Stimulated activated naive CD8-positive, alpha-beta T cell treated with anti-CD3 and anti-CD28 coated beads, Interleukin-15, amount 100 ng/mL, for 72 hours (primary cell): ENCODE measurements around the gene ARHGAP9.

ENCODE experiments used
- ATAC-seq: fragments of 150-1000 bp; cut with Tn5 transposase; 2 replicates; pipeline ENCODE4 v1.10.0; 2021; ENCODE audit warnings: mild to moderate bottlenecking, moderate library complexity
- DNase-seq, 2 donors: peaks; one replicate each; pipeline ENCODE4 v3.0.0; 2021 to 2022
- H3K27ac Mint-ChIP-seq, 2 donors: one replicate each; pipeline ENCODE4 v1.8.0; 2022; ENCODE audit warnings: mild to moderate bottlenecking in 2 of 2, mixed read lengths in 2 of 2, moderate library complexity in 2 of 2
- H3K27me3 Mint-ChIP-seq: one replicate; pipeline ENCODE4 v1.8.0; 2022; ENCODE audit warnings: mixed read lengths
- H3K4me1 Mint-ChIP-seq: one replicate; pipeline ENCODE4 v1.8.0; 2022; ENCODE audit warnings: mild to moderate bottlenecking, mixed read lengths
- H3K4me3 Mint-ChIP-seq, 2 donors: one replicate each; pipeline ENCODE4 v1.8.0; 2022; ENCODE audit warnings: mild to moderate bottlenecking in 2 of 2, mixed read lengths in 2 of 2, moderate library complexity in 1 of 2
- H3K9me3 Mint-ChIP-seq, 2 donors: one replicate each; pipeline ENCODE4 v1.8.0; 2022; ENCODE audit warnings: mixed read lengths in 2 of 2

The ARHGAP9 gene

GRCh38 chr12:57488402-57489156, 8.9 kb upstream of the ARHGAP9 start:
- no peaks in the 10 kb centered on the region for H3K9me3 Mint-ChIP-seq
- DNase-seq (no peak), ATAC-seq (no peak)
- no peaks in the 10 kb centered on the region for H3K27me3 Mint-ChIP-seq
- H3K4me1 Mint-ChIP-seq, result peaks cover 52% of the 10 kb centered on the region
- peak overlapping the region; percentile 84 to 99 for H3K4me3 Mint-ChIP-seq
- peak overlapping the region; percentile 99 to 100 for H3K27ac Mint-ChIP-seq

- Mint-ChIP-seq H3K9me3 (no peaks in the 10 kb centered on the region), H3K27me3 (no peaks in the 10 kb centered on the region), H3K4me1 (peaks cover 57% of the 10 kb centered on the region), H3K4me3 (peak within 1 kb of the TSS; percentile 84 to 99), H3K27ac (peak within 1 kb of the TSS; percentile 99 to 100)
- DNase-seq (peak; percentile 90 to 95), ATAC-seq (peak; percentile 98)
Measured at GRCh38 chr12:57487597-57488401, 8.1 kb upstream of the ARHGAP9 start, which contains the start of gene MARS1. Gene MARS1, plus strand, starts transcription at chr12:57488068. Its CDS starts 23 bp downstream, at chr12:57488091.

GRCh38 chr12:57487055-57487596, 7.5 kb upstream of the ARHGAP9 start:
- ATAC-seq (no peak), DNase-seq (no peak)
- Mint-ChIP-seq H3K27me3 (no peaks in the 10 kb centered on the region), H3K27ac (peak overlapping the region in 1 of 2 donors; percentile 99), H3K4me3 (peak overlapping the region; percentile 84 to 99), H3K4me1 (peaks cover 51% of the 10 kb centered on the region), H3K9me3 (no peaks in the 10 kb centered on the region)

- Mint-ChIP-seq H3K4me1 (peaks cover 51% of the 10 kb centered on the region), H3K9me3 (no peaks in the 10 kb centered on the region), H3K4me3 (no peak overlapping the region), H3K27ac (peak overlapping the region in 1 of 2 donors; percentile 9), H3K27me3 (no peaks in the 10 kb centered on the region)
- ATAC-seq (no peak), DNase-seq (no peak)
Measured at GRCh38 chr12:57485695-57486094, 6.0 kb upstream of the ARHGAP9 start.

- H3K27ac Mint-ChIP-seq, result peak overlapping the region in 1 of 2 donors; percentile 2
- no peak overlapping the region for H3K4me3 Mint-ChIP-seq
- no peaks in the 10 kb centered on the region for H3K27me3 Mint-ChIP-seq
- no peak for ATAC-seq
- H3K4me1 Mint-ChIP-seq, result peaks cover 54% of the 10 kb centered on the region
- DNase-seq, result no peak
- H3K9me3 Mint-ChIP-seq, result no peaks in the 10 kb centered on the region
Measured at GRCh38 chr12:57483466-57483865, 3.8 kb upstream of the ARHGAP9 start.

- Mint-ChIP-seq H3K27ac (peak overlapping the region; percentile 48 to 89), H3K9me3 (no peaks in the 10 kb centered on the region), H3K27me3 (no peaks in the 10 kb centered on the region), H3K4me3 (peak overlapping the region; percentile 24 to 29), H3K4me1 (peaks cover 51% of the 10 kb centered on the region)
- DNase-seq, result no peak
- no peak for ATAC-seq
Measured at GRCh38 chr12:57481671-57482070, 2.0 kb upstream of the ARHGAP9 start.

GRCh38 chr12:57479043-57479375, 657 bp downstream of the ARHGAP9 start:
- peak overlapping the region; percentile 80 to 97 for H3K4me3 Mint-ChIP-seq
- ATAC-seq (no peak), DNase-seq (no peak)
- peak overlapping the region; percentile 96 to 100 for H3K27ac Mint-ChIP-seq
- no peaks in the 10 kb centered on the region for H3K9me3 Mint-ChIP-seq
- H3K27me3 Mint-ChIP-seq, result no peaks in the 10 kb centered on the region
- peaks cover 78% of the 10 kb centered on the region for H3K4me1 Mint-ChIP-seq

- H3K9me3 Mint-ChIP-seq, result no peaks in the 10 kb centered on the region
- peak overlapping the region; percentile 96 to 100 for H3K27ac Mint-ChIP-seq
- peaks cover 82% of the 10 kb centered on the region for H3K4me1 Mint-ChIP-seq
- ATAC-seq (peak; percentile 61), DNase-seq (peak; percentile 43 to 57)
- H3K4me3 Mint-ChIP-seq, result peak overlapping the region; percentile 80 to 97
- H3K27me3 Mint-ChIP-seq, result no peaks in the 10 kb centered on the region
Measured at GRCh38 chr12:57477710-57478681, 1.7 kb downstream of the ARHGAP9 start.

GRCh38 chr12:57476993-57477709, 2.5 kb downstream of the ARHGAP9 start:
- H3K9me3 Mint-ChIP-seq, result no peaks in the 10 kb centered on the region
- H3K4me3 Mint-ChIP-seq, result peak overlapping the region; percentile 80 to 97
- peak overlapping the region; percentile 97 to 100 for H3K27ac Mint-ChIP-seq
- no peaks in the 10 kb centered on the region for H3K27me3 Mint-ChIP-seq
- peaks cover 88% of the 10 kb centered on the region for H3K4me1 Mint-ChIP-seq
- ATAC-seq, result no peak
- DNase-seq, result no peak

GRCh38 chr12:57476162-57476992, 3.3 kb downstream of the ARHGAP9 start:
- H3K27me3 Mint-ChIP-seq, result no peaks in the 10 kb centered on the region
- peaks cover 89% of the 10 kb centered on the region for H3K4me1 Mint-ChIP-seq
- ATAC-seq (peak; percentile 70), DNase-seq (peak; percentile 73 to 90)
- peak overlapping the region; percentile 80 to 97 for H3K4me3 Mint-ChIP-seq
- H3K27ac Mint-ChIP-seq, result peak overlapping the region; percentile 97 to 100
- H3K9me3 Mint-ChIP-seq, result no peaks in the 10 kb centered on the region

- ATAC-seq (no peak), DNase-seq (no peak)
- Mint-ChIP-seq H3K27me3 (no peaks in the 10 kb centered on the region), H3K4me3 (peak overlapping the region; percentile 80 to 97), H3K27ac (no peak overlapping the region), H3K9me3 (no peaks in the 10 kb centered on the region), H3K4me1 (peaks cover 86% of the 10 kb centered on the region)
Measured at GRCh38 chr12:57475271-57476161, 4.2 kb downstream of the ARHGAP9 start.

- DNase-seq, result no peak
- Mint-ChIP-seq H3K4me1 (peaks cover 80% of the 10 kb centered on the region), H3K27ac (no peak overlapping the region), H3K27me3 (no peaks in the 10 kb centered on the region), H3K4me3 (peak overlapping the region; percentile 71 to 76), H3K9me3 (no peaks in the 10 kb centered on the region)
- ATAC-seq, result no peak
Measured at GRCh38 chr12:57474862-57475261, 4.8 kb downstream of the ARHGAP9 start.

GRCh38 chr12:57474430-57474829, 5.2 kb downstream of the ARHGAP9 start:
- Mint-ChIP-seq H3K4me1 (peaks cover 75% of the 10 kb centered on the region), H3K9me3 (no peaks in the 10 kb centered on the region), H3K27ac (peak overlapping the region; percentile 81 to 95), H3K4me3 (peak overlapping the region; percentile 71 to 76), H3K27me3 (no peaks in the 10 kb centered on the region)
- DNase-seq (no peak), ATAC-seq (no peak)
